K562 (cell line): ENCODE measurements around the gene TMEM89. TPM values are rescaled to one million over a fixed set of nuclear protein-coding genes. Genes with fewer than 3 reads are reported as not detected.

ENCODE experiments used
- FOXK2 ChIP-seq, 2 experiments: fragments of 450-650 bp; IDR thresholded peaks in 1 of 2; conservative IDR thresholded peaks in 1 of 2; 2 replicates each; pipeline ENCODE4 v1.6.1; 2016; ENCODE audit warnings: low read depth in 2 of 2, mild to moderate bottlenecking in 1 of 2
- HMGN3 ChIP-seq: IDR thresholded peaks from 2 replicates; pipeline ENCODE4 v1.6.1; 2011; ENCODE audit warnings: borderline replicate concordance, low read depth, mild to moderate bottlenecking, mixed read lengths, low read length; ENCODE audit not compliant: insufficient read length; ENCODE audit errors: extremely low read depth
- KAT7 ChIP-seq: sonication (generic); formaldehyde crosslinking; IDR thresholded peaks from 2 replicates; pipeline ENCODE4 v1.8.0; 2022; ENCODE audit warnings: missing genetic modification reagents, mild to moderate bottlenecking, borderline replicate concordance
- MAFF ChIP-seq: IDR thresholded peaks from 2 replicates; pipeline ENCODE4 v1.6.1; 2012; ENCODE audit warnings: low read length, improper control_type of control experiment
- MYC ChIP-seq, 2 experiments: fragments of 250-450 bp in 1 of 2; sonication (Bioruptor Pico) in 1 of 2; IDR thresholded peaks; 2 replicates each; pipeline versions ENCODE4 v1.5.1 to v1.6.1; 2012 to 2021; ENCODE audit warnings: low read depth in 2 of 2, borderline replicate concordance in 1 of 2, improper control_type of control experiment in 1 of 2, low read length in 1 of 2, mild to moderate bottlenecking in 1 of 2, moderate library complexity in 1 of 2
- PHB ChIP-seq: fragments of 250-450 bp; sonication (Bioruptor Pico); IDR thresholded peaks from 2 replicates; pipeline ENCODE4 v1.5.0; 2021
- POLR2G ChIP-seq: fragments of 200-400 bp; formaldehyde crosslinking; IDR thresholded peaks from 2 replicates; pipeline ENCODE4 v1.6.1; 2017; ENCODE audit warnings: low read depth, mild to moderate bottlenecking, antibody characterized with exemption, low read length, moderate library complexity
- PRMT5 ChIP-seq: sonication (generic); formaldehyde crosslinking; IDR thresholded peaks from 2 replicates; pipeline ENCODE4 v1.5.0; 2020; ENCODE audit warnings: missing genetic modification reagents
- SP2 ChIP-seq: IDR thresholded peaks from 2 replicates; pipeline ENCODE4 v1.6.1; 2011; ENCODE audit warnings: mild to moderate bottlenecking, low read depth, low read length, moderate library complexity; ENCODE audit not compliant: poor library complexity, severe bottlenecking; ENCODE audit errors: extremely low read depth
- polyA plus RNA-seq, 8 experiments: library from polyadenylated mRNA; depleted of rRNA in 4 of 8; stranded (reverse) in 5 of 8; unstranded in 3 of 8; fragments of >200 nt; fragmentation: Nextera tagmentation in 2 of 8; fragmentation: Illumina TruSeq in 1 of 8; extraction: Ambion mirVana in 2 of 8; extraction: Trizol in 1 of 8; gene quantifications; 2 replicates each; pipeline versions ENCODE4 v1.2.1 to v1.2.3, GENCODE V29; 2011 to 2014; ENCODE audit warnings: inconsistent platforms in 1 of 8, missing spikeins in 1 of 8
- total RNA-seq, 7 experiments: library from RNA; depleted of rRNA in 6 of 7; stranded (reverse); fragments of >200 nt in 6 of 7; fragmentation: Illumina TruSeq in 2 of 7; extraction: Trizol in 2 of 7; gene quantifications; 2 replicates each; pipeline versions ENCODE4 v1.2.1 to v1.2.3, GENCODE V29; 2011 to 2021; ENCODE audit warnings: low replicate concordance in 1 of 7
- TF ChIP-seq, protein P1 (sequence below): sonication (generic); formaldehyde crosslinking; IDR thresholded peaks from 2 replicates; pipeline ENCODE4 v1.8.0; 2023; ENCODE audit warnings: mild to moderate bottlenecking, missing genetic modification reagents
- TF ChIP-seq, protein P2 (sequence below), 3 experiments: fragments of 200-800 bp in 1 of 3; sonication (Bioruptor generic) in 1 of 3; sonication (generic) in 1 of 3; formaldehyde crosslinking in 1 of 3; IDR thresholded peaks; 2 replicates each; pipeline versions ENCODE4 v1.6.1 to v1.8.0; 2016 to 2022; ENCODE audit warnings: mild to moderate bottlenecking in 2 of 3, missing compliant biosample characterization in 2 of 3, missing genetic modification characterization in 2 of 3, missing genetic modification reagents in 1 of 3
- TF ChIP-seq, protein P3 (sequence below): IDR thresholded peaks from 2 replicates; pipeline ENCODE4 v1.6.1; 2012; ENCODE audit warnings: low read depth, low read length, improper control_type of control experiment, borderline replicate concordance
- TF ChIP-seq, protein P4 (sequence below): fragments of 200-800 bp; sonication (Bioruptor generic); IDR thresholded peaks from 2 replicates; pipeline ENCODE4 v1.6.1; 2017; ENCODE audit warnings: missing genetic modification characterization, missing compliant biosample characterization
- TF ChIP-seq, protein P5 (sequence below), 2 experiments: IDR thresholded peaks; 2 replicates each; pipeline ENCODE4 v1.6.1; 2012; ENCODE audit warnings: improper control_type of control experiment in 2 of 2, low read depth in 2 of 2, low read length in 2 of 2, borderline replicate concordance in 1 of 2

The TMEM89 gene
- total and polyA plus RNA-seq, 9 of the 15 experiments (the other 6 are each of a cell fraction or from before 2014, with no cell fraction given), result not detected

DNA sequence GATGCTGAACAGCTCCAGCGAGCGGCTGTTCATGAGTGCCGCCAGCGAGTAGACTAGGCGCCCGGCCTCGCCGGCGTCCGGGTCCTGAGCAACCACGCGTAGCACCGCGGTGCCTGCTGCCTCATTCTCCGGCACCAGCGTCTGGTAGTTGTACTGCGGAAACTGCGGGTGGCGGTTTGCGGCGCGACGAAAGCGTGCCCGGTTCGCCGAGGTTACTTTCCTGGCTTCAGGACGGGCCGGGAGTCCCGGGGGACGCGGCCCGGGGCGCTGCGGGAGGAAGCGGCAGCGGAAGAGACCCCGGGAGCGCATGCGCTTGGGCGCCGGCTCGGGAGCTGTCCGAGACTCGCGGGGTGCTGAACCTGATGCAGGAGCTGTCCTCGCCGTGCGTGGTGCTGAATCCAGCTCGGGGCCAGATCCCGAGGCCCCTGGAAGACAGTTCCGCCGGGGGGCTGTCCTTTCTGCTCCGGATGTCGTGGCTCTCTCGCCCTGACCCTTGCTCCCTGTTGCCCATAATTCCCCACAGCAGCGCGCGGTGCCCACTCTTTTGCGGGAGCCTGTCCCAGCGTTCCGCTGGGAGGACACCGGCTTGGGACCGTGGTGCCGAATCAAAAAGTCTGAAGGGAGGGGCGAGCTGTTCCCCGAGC, 40.1 kb upstream of the TMEM89 start (continued):
- TF ChIP-seq PHB (no peak), MYC (IDR thresholded peaks at IDR 0.05; ENCODE audit: low read depth, low read length) (peak; percentile 41; the same call in 1 of the 2 replicates), MYC (CRISPR knock-in tag; IDR thresholded peaks at IDR 0.05; ENCODE audit: borderline replicate concordance, low read depth) (no peak), SP2 (no peak), MAFF (no peak), FOXK2 (conservative IDR thresholded peaks at IDR 0.05 in 1 of 2, IDR thresholded peaks at IDR 0.05 in 1 of 2; ENCODE audit: low read depth in 2 of 2) (no peak), PRMT5 (CRISPR knock-in tag) (peak; percentile 99), HMGN3 (no peak), KAT7 (CRISPR knock-in tag) (peak; percentile 100; the same call in 1 of the 2 replicates), POLR2G (peak; percentile 41; the same call in 1 of the 2 replicates)
- TF ChIP-seq, protein P1, sequence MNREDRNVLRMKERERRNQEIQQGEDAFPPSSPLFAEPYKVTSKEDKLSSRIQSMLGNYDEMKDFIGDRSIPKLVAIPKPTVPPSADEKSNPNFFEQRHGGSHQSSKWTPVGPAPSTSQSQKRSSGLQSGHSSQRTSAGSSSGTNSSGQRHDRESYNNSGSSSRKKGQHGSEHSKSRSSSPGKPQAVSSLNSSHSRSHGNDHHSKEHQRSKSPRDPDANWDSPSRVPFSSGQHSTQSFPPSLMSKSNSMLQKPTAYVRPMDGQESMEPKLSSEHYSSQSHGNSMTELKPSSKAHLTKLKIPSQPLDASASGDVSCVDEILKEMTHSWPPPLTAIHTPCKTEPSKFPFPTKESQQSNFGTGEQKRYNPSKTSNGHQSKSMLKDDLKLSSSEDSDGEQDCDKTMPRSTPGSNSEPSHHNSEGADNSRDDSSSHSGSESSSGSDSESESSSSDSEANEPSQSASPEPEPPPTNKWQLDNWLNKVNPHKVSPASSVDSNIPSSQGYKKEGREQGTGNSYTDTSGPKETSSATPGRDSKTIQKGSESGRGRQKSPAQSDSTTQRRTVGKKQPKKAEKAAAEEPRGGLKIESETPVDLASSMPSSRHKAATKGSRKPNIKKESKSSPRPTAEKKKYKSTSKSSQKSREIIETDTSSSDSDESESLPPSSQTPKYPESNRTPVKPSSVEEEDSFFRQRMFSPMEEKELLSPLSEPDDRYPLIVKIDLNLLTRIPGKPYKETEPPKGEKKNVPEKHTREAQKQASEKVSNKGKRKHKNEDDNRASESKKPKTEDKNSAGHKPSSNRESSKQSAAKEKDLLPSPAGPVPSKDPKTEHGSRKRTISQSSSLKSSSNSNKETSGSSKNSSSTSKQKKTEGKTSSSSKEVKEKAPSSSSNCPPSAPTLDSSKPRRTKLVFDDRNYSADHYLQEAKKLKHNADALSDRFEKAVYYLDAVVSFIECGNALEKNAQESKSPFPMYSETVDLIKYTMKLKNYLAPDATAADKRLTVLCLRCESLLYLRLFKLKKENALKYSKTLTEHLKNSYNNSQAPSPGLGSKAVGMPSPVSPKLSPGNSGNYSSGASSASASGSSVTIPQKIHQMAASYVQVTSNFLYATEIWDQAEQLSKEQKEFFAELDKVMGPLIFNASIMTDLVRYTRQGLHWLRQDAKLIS (CRISPR knock-in tag), result peak; percentile 99
- TF ChIP-seq, protein P2, sequence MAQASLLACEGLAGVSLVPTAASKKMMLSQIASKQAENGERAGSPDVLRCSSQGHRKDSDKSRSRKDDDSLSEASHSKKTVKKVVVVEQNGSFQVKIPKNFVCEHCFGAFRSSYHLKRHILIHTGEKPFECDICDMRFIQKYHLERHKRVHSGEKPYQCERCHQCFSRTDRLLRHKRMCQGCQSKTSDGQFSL (CRISPR knock-in tag; IDR thresholded peaks at IDR 0.05), result peak; percentile 58; the same call in 1 of the 2 replicates
- TF ChIP-seq, protein P2 (tag; IDR thresholded peaks at IDR 0.05), result no peak
- TF ChIP-seq, protein P3, sequence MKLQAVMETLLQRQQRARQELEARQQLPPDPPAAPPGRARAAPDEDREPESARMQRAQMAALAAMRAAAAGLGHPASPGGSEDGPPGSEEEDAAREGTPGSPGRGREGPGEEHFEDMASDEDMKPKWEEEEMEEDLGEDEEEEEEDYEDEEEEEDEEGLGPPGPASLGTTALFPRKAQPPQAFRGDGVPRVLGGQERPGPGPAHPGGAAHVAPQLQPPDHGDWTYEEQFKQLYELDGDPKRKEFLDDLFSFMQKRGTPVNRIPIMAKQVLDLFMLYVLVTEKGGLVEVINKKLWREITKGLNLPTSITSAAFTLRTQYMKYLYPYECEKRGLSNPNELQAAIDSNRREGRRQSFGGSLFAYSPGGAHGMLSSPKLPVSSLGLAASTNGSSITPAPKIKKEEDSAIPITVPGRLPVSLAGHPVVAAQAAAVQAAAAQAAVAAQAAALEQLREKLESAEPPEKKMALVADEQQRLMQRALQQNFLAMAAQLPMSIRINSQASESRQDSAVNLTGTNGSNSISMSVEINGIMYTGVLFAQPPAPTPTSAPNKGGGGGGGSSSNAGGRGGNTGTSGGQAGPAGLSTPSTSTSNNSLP, result no peak
- TF ChIP-seq, protein P4, sequence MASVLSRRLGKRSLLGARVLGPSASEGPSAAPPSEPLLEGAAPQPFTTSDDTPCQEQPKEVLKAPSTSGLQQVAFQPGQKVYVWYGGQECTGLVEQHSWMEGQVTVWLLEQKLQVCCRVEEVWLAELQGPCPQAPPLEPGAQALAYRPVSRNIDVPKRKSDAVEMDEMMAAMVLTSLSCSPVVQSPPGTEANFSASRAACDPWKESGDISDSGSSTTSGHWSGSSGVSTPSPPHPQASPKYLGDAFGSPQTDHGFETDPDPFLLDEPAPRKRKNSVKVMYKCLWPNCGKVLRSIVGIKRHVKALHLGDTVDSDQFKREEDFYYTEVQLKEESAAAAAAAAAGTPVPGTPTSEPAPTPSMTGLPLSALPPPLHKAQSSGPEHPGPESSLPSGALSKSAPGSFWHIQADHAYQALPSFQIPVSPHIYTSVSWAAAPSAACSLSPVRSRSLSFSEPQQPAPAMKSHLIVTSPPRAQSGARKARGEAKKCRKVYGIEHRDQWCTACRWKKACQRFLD (CRISPR knock-in tag), result peak; percentile 97
- TF ChIP-seq, protein P5, sequence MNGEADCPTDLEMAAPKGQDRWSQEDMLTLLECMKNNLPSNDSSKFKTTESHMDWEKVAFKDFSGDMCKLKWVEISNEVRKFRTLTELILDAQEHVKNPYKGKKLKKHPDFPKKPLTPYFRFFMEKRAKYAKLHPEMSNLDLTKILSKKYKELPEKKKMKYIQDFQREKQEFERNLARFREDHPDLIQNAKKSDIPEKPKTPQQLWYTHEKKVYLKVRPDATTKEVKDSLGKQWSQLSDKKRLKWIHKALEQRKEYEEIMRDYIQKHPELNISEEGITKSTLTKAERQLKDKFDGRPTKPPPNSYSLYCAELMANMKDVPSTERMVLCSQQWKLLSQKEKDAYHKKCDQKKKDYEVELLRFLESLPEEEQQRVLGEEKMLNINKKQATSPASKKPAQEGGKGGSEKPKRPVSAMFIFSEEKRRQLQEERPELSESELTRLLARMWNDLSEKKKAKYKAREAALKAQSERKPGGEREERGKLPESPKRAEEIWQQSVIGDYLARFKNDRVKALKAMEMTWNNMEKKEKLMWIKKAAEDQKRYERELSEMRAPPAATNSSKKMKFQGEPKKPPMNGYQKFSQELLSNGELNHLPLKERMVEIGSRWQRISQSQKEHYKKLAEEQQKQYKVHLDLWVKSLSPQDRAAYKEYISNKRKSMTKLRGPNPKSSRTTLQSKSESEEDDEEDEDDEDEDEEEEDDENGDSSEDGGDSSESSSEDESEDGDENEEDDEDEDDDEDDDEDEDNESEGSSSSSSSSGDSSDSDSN (IDR thresholded peaks at IDR 0.05; ENCODE audit: borderline replicate concordance in 1 of 2, low read depth in 2 of 2, low read length in 2 of 2), result no peak
